GM19324 (cell line): ENCODE data around the gene BMP2K.
"Not testable (repeated sequence)": the region's sequence is repeated elsewhere in the genome, so short reads cannot be mapped to it uniquely, and the experiment has no call there.

ENCODE experiments used
- ATAC-seq: cut with Tn5 transposase; IDR thresholded peaks from one replicate; pipeline ENCODE4 v1.9.1; 2021; ENCODE audit warnings: mild to moderate bottlenecking, moderate library complexity; ENCODE audit not compliant: unreplicated experiment, low FRiP score

BMP2K gene

DNA sequence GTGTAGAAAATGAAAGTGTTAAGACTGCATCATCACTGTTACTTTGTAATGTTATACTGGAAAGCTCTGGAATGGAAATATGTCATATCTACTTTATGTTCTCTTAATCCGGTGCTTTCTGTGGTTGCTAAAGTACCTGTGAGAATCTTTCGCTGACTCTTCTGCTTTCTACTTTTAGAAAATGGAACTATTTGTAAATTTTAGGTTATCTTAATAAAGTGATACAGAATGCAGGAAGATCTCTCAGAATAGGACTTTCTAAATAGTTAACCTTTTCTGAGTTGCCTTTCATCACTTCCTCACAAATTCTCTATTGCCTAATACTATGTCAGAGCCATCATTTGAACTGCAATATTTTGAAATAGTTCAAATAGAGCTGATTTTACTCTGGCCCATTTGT is 69.3 kb downstream of the BMP2K start:
- ATAC-seq, result no peak

DNA sequence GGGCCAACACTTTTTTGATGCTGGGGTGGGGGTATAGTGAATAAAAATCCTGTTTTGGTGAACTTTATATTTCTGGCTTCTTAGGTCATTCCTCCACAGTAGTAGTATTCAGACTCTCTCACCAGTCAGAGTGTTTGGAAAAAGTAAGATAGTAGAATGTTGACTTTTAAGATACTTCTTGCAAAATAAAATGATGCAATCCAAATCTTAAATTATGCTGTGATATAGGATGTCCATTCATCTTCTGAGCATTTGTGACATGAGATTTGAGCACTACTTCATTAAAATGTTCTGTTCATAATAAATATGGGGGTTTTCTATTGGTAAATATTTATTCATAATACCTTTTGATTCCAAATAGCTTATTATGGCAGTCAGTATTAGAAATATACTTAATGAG is 70.1 kb downstream of the BMP2K start:
- ATAC-seq, result no peak

DNA sequence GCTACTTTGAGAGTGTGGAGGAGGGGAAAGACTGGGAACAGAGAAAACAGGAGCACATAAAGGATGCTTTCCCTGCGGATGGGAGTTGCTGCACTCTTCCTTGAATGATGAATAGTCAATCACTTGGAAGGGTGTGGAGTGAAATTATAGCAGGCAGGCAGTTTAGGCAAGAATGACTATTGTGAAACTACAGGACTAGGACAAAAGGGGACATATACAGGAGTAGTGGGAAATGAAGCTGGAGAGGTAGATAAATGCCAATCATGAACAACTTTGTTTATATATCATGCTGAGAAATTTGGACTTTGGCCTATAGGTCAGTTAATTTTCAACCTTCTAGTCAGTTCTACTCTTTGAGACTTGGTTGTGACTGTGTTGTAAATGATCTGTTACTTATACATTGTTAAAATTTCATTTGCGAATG is 86.2 kb downstream of the BMP2K start:
- no peak for ATAC-seq

DNA sequence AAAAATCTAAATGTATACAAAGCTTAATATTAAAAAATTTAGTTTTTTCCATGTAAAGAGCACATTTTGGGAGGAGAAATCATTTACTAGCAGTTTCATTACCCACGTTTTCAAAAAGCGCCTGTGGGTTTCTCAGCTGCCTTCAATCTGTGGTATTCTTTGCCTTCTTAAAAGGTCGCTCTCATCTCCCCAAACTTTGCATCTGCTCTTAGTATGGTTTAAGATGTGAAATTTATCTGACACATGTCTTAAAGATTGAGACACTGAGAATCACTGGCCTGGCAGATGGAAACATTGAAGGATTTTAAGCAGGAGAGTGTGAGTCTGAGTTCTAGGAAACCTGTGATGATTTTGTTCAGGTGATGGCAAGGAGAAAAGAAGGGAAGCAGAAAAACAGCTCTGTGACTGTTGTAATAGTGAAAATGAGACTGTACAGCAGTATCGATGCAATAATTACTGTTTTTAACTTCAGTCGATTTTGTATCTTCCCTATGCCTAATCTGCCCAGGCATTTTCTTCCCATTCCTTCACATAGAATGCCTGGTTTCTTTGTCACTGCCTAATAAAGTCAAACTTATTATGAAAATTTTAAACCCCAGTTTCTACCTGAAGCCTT is 87.2 kb downstream of the BMP2K start:
- peak; percentile 54 for ATAC-seq

DNA sequence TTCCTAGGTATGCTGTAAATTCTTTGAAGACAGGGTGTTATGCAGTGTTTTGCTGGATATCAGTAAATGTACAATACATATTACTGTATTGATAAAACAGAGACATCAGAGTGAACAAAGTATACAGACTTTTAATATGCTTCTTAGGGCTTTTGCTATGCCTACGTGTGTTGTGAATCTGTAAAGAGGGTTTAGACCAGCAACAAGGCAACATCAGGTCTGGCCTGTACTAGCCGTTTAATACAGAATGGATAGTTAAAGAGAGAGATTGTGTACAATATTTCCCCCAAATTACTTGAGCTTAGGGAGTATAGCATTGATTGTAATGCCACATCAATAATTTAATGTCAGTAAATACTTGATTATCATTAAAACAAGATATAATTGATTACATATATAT is 87.8 kb downstream of the BMP2K start:
- no peak for ATAC-seq

DNA sequence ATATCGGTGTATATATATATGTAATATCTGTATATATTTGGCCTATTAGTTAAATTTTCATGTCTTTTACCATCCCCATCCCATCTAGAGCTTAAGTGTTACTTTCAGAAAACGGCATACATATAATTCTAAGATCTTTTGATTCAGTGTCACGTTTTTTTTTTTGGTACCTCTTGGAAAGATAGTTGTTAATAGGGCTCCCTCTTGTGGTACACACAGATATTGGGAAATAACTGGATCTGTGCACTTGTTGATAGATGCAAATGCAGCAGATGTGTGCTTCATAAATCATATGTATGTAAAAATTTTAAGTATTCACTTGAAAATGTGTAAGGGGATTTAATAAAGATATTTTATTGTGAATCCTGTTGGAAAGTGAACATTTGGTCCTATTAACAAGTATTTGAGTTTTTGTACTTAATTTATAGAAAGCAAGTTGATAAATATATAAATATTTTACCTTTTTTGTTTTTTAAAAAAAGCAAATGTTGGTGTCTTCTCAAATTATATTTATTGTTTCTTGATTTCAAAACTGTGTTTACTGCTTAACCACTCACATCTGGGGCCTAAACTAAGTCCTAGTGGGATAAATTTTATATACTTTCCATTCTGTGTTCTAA is 88.4 kb downstream of the BMP2K start:
- ATAC-seq, result no peak

DNA sequence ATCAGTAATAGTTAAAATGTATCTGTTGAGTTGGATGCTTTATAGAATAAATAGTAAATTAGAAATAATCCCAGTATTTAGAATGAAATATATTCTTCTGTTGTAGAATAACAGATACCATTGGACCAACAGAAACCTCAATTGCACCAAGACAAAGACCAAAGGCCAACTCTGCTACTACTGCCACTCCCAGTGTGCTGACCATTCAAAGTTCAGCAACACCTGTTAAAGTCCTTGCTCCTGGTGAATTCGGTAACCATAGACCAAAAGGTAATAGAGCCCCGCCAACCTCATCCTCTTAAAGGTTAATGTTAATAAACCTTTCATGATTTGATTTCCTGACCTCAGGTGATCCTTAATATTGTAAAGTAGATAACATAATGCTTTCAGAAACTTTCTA is 89.3 kb downstream of the BMP2K start:
- ATAC-seq, result no peak

DNA sequence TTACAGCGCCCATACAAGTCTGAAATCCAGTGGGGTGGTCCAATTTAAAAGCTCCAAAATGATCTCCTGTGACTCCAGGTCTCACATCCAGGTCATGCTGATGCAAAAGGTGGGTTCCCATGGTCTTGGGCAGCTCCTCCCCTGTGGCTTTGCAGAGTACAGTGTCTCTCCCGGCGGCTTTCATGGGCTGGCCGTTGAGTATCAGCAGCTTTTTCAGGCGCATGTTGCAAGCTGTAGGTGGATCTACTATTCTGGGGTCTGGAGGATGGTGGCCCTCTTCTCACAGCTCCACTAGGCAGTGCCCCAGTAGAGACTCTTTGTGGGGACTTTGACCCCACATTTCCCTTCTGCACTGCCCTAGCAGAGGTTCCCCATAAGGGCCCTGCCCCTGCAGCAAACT is 92.6 kb downstream of the BMP2K start:
- ATAC-seq, result not testable (repeated sequence)

DNA sequence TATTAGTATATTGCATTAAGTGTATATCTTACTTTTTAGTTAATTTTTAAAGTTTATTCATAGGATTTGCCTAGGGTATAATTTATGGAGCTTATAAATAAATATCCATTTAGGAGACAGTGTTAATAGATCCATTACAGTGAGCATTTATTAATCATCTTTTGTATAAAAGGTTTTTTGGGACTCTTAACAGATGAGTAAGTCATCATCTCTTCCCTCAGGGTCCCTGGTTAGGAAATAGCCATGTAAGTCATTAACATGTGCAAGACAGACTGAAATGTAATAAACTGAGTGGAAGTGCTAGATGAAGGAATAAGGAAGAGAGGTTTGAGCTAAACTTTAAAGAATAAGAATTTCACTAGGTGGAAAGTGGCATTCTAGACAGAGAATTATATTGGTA is 93.9 kb downstream of the BMP2K start:
- ATAC-seq, result no peak

DNA sequence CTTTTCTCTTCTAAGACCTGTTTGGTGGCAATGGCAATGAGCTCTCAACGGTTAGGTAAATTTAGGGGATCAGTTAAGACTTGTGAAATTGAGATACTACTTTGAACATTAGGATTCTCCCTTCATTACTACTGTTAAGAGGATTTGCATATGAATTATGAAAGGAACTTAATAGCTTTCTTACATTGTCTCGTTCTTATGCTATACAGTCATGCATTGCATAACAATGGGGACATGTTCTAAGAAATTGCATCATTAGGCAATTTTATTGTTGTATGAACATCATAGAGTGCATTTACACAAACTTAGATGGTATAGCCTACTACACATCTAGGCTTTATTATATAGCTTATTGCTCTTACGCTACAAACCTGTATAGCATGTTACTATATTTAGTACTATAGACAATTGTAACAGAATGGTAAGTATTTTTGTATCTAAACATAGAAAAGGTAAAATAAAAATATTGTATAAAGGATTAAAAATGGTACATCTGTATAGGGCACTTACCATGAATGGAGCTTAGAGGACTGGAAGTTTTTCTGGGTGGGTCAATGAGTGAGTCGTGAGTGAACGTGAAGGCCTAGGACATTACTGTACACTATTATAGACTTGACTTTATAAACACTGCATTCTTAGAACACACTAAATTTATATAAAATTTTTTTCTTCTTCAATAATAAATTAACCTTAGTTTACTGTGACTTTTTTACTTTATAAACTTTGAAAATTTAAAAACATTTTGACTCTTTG is 100.6 kb downstream of the BMP2K start:
- ATAC-seq, result no peak

DNA sequence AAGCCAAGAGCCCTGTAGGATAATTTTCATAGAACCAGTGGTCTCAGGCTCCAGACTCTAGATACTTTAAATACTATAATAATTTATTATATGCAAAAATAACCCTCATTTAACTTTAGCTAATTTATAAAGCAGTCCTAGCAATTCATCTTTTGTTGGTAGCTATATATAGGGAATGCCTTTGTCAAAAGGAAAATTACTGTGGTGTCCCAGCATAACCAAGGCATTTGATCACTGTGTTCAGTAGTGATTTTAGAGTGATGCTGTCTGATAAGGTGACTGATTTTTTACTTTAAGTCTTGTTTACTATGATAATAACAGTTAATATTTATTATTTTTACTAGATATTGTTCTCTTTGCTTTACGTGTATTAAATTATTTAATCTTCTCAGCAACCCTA is 101.9 kb downstream of the BMP2K start:
- no peak for ATAC-seq

DNA sequence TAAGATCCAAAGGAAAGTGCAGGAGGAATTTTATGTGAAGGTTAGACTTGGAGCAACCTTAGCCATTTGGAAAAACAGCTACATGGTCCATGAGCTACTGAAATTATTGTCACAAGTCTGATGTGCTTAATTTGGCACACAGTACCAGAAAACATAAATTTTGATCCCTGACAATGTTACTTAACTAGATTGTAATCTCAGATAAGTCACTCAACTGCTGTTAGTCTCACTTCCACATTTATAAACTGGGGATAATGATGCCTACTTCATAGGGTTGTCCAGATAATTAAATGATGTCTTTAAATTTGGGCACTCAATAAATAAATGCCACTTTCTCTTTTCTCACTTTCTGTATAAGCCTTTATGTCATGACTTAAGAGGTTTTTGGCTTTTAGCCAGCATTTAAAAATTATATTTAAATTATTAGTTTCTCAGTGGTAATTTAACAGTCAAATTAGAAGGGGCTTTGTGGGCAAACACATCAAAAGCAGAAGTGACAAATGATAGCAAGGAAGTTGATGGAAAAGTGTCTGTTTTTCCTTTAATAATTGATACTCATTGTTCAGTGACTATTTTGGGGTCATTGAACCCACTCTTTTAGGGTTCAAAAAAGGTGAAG is 104.8 kb downstream of the BMP2K start:
- ATAC-seq, result no peak

DNA sequence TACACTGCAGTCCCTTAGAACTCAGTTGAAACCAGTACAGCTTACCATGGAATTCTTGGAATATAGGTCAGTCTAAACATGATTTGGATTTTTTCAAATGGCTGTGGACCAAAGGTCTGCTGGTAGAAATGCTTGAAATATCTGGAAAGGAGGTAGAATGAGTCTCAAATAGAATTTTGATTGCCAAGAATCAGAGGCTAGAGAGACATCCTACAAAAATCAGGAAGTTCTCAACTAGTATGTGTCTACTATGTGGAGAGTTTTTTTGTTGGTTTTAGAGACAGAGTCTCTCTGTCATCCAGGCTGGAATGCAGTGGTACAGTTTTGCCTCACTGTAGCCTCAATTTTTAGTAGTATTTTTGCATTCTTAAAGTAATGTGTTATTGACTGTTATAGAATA is 109.4 kb downstream of the BMP2K start:
- ATAC-seq, result no peak

DNA sequence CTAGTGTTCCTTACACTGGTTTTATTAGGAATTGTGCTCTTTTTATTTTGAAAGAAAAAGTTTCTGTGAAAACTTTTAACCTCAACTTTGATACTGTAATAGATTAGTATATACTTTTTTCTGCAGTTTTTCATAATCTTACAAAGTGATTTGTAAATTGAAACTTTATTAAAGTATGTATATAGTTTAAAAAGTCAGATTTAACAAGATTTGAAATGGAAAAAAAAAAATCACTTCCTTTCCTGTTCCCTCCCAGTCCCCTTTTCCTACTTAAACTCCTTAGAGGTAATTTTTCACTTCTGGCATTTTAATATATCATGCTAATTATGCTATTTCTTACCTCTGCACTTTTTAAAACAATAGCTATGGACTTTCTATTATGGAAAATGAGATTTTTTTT is 113.8 kb downstream of the BMP2K start:
- ATAC-seq, result no peak

DNA sequence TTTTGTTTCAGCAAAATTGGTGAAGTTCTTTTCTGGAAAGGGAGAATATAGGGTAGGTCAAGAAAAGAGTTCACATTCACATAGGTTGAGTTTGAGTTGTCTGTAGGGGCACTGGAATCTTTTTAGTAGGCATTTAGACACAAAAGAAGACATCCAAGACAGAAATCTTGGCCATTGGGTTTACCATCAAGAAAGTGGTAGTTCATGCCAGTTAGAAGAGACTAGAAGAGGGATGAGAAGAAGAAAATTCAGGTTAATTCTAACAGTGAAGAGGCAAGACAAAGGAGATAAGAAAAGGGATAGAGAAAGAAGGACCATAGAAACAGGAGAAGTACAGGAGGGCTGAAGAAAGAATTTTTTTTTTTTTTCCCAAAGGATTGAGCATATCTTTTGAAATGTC is 123.2 kb downstream of the BMP2K start:
- ATAC-seq, result no peak

DNA sequence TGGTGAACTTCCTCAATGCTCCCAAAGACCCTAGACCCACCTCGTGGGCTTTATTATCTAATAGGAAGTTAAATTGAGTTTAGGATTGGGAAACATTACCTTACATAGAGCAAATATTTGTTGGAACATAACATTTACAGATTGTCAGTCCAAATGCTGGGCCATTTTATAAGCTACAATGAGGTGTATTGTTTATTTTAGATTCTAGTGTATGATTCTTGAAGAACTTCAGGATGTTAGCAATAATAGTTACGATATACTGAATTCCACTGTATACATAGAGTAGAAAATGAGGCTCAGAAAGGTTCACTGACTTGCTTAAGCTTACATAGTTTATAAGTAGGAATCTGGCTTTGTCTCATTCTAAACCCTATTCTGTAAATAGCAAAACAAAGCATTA is 125.7 kb downstream of the BMP2K start:
- ATAC-seq, result no peak

DNA sequence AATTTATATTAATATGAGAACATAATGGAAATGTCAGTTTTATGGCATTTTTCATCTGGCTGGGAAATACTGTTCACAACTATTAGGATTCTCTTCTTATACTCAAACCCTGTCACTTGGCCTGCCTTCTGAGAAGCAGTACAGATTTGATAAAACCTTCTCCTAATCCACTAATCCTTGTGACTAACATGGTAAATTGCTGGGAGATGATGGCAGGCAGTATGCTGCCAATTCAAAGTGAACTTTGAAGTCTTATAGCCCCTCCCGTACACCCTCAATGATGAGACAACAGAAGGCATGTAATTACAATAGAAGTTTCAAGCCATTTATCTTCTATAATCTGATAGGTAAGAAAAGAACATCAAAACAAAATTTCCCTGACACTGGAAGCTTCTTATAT is 126.1 kb downstream of the BMP2K start:
- no peak for ATAC-seq

DNA sequence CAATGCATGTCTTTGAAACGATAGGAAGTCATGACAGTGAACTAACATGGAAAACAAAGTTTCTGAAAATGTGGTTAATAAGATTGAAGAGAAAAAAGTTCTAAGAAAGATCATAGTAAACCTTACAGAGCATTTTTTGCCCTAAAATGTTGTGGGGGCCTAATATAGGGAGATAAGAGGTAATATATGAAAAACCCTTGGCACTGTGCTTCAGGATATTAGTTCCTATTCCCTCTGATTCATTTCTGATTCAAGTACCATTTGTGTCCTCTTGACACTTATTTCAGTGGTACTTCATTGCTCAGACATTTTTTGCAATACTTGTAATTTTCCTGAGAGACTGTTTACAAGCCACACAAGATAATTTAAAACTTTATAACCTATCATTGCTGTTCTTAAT is 128.0 kb downstream of the BMP2K start:
- ATAC-seq, result no peak

DNA sequence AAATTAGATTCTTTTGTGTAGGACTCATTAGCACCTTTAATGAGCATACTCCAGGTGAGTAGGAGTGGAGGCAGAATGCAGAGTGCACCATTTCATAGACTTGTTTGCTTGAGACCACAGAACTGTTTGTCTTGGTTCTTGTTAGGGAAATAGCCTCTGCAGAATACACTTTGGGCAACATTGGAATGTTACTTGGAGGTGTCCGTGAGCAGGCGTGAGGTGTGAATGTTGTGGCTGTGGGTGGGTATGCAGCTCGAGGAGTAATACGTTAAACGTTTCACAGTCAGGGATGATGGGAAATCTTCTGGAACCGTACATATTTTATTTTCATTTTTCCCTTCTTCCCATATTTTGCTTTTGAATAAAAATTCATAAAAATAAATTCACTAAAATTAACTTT is 131.5 kb downstream of the BMP2K start:
- ATAC-seq, result no peak

DNA sequence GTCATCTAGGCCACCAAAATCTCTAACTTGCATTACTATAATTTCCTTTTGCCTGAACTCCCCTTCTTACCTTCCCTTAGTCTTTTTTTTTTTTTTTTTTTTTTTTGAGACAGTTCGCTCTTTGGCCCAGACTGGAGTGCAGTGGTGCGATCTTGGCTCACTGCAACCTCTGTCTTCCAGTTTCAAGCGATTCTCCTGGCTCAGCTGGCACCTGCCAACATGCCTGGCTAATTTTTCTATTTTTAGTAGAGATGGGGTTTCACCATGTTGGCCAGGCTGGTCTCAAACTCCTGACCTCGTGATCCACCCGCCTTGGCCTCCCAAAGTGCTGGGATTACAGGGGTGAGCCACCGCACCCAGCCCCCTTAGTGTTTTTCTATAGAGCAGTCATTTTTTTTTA is 132.8 kb downstream of the BMP2K start:
- ATAC-seq, result not testable (repeated sequence)

DNA sequence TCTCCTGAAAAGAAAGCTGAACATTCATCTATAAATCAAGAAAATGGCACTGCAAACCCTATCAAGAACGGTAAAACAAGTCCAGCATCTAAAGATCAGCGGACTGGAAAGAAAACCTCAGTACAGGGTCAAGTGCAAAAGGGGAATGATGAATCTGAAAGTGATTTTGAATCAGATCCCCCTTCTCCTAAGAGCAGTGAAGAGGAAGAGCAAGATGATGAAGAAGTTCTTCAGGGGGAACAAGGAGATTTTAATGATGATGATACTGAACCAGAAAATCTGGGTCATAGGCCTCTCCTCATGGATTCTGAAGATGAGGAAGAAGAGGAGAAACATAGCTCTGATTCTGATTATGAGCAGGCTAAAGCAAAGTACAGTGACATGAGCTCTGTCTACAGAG is 134.5 kb downstream of the BMP2K start:
- ATAC-seq, result no peak

DNA sequence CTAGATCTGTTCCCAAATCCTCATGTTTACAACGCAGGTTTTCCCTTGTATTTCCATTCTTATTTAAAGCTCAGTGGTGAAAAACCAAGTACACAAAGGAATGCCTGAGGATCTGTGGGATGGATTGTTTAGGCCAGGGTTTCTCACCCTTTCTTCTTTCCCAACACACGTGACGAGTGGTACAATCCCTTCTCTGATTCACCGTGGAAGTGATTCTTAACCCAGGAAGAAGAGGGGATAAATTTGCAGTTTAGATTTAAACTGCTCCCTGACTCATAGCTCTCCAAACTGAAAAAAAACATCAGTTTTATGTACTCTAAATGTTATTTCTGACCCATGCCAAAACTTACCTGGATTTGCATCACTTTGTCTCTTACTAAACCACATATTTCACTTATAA is 146.1 kb downstream of the BMP2K start:
- ATAC-seq, result no peak
